GM10266 (cell line): Measurements from ENCODE around the gene VWF.

Experiments used
- DNase-seq: peaks from one replicate; pipeline ENCODE4 v3.0.0; 2012; ENCODE audit errors: extremely low spot score
- CTCF ChIP-seq: IDR thresholded peaks from 2 replicates; pipeline ENCODE4 v1.5.1; 2012; ENCODE audit warnings: mild to moderate bottlenecking, low read depth; ENCODE audit not compliant: control insufficient read depth, insufficient read depth; ENCODE audit errors: missing control alignments

The VWF gene

GRCh38 chr12:5912011-5912410 is 212.5 kb downstream of the VWF start:
- TF ChIP-seq CTCF = no peak
- no peak for DNase-seq

GRCh38 chr12:5910790-5911548 is 213.5 kb downstream of the VWF start:
- no peak for DNase-seq
- TF ChIP-seq CTCF = no peak

GRCh38 chr12:5909560-5909959 is 214.9 kb downstream of the VWF start:
- no peak for DNase-seq

GRCh38 chr12:5908251-5908650 is 216.2 kb downstream of the VWF start:
- no peak for DNase-seq
- TF ChIP-seq CTCF = no peak

More at GRCh38 chr12:5909560-5909959, 214.9 kb downstream of the VWF start:
- TF ChIP-seq CTCF = no peak

- DNase-seq = no peak
- TF ChIP-seq CTCF = no peak
Observed at GRCh38 chr12:5907807-5908206, 216.7 kb downstream of the VWF start.

GRCh38 chr12:5905757-5906156 is 218.7 kb downstream of the VWF start:
- DNase-seq = no peak
- TF ChIP-seq CTCF = no peak

- DNase-seq = no peak
- TF ChIP-seq CTCF = no peak
Observed at GRCh38 chr12:5904969-5905368, 219.5 kb downstream of the VWF start.
